CD4-positive, alpha-beta T cell (primary cell): ENCODE measurements around the gene ZNF14. TPM values are rescaled to one million over a fixed set of nuclear protein-coding genes. Genes with fewer than 3 reads are reported as not detected.

ENCODE experiments used
- ATAC-seq: fragments of 200-7000 bp; cut with Tn5 transposase; one replicate; pipeline ENCODE4 v1.10.0; 2022; ENCODE audit warnings: mild to moderate bottlenecking; ENCODE audit not compliant: poor library complexity
- CTCF ChIA-PET: fragments of 350-600 bp; sonication (Branson Sonifier 250); formaldehyde crosslinking; loops from one replicate; lab custom pipeline; 2021; ENCODE audit warnings: antibody characterized with exemption, inconsistent platforms; lab: Charles Lee
- POLR2A ChIA-PET: fragments of 350-600 bp; sonication (Branson Sonifier 250); formaldehyde crosslinking; loops from one replicate; lab custom pipeline; 2021; ENCODE audit warnings: antibody characterized with exemption, inconsistent platforms; lab: Charles Lee
- DNase-seq, 14 experiments: peaks; one replicate each; pipeline ENCODE4 v3.0.0-alpha.2; 2013 to 2020; ENCODE audit warnings: mixed read lengths in 2 of 14
- H3K27ac ChIP-seq, 2 donors: one replicate each; pipeline versions ENCODE4 v1.5.1 to v1.7.0; 2013; ENCODE audit warnings: low read length in 2 of 2, low read depth in 1 of 2, mild to moderate bottlenecking in 1 of 2
- H3K27me3 ChIP-seq, 2 experiments: 1 replicate in 1 of 2; 2 replicates in 1 of 2; pipeline versions ENCODE4 v1.6.1 to v1.7.0; 2013; ENCODE audit warnings: low read length in 2 of 2, control low read depth in 1 of 2, mild to moderate bottlenecking in 1 of 2, moderate library complexity in 1 of 2; ENCODE audit not compliant: insufficient read depth in 2 of 2, control insufficient read depth in 1 of 2
- H3K36me3 ChIP-seq: one replicate; pipeline ENCODE4 v1.6.1; 2013; ENCODE audit warnings: low read length, control low read depth; ENCODE audit not compliant: insufficient read depth
- H3K4me1 ChIP-seq: one replicate; pipeline ENCODE4 v1.6.1; 2013; ENCODE audit warnings: low read length, control low read depth; ENCODE audit not compliant: insufficient read depth
- H3K4me3 ChIP-seq: one replicate; pipeline ENCODE4 v1.5.1; 2013; ENCODE audit warnings: mild to moderate bottlenecking, low read length, moderate library complexity
- H3K9me3 ChIP-seq, 2 experiments: 1 replicate in 1 of 2; 2 replicates in 1 of 2; pipeline versions ENCODE4 v1.6.1 to v1.7.0; 2013; ENCODE audit warnings: low read length in 2 of 2, mild to moderate bottlenecking in 2 of 2, control low read depth in 1 of 2, moderate library complexity in 1 of 2; ENCODE audit not compliant: control insufficient read depth in 1 of 2, insufficient read depth in 1 of 2
- H3K27ac Mint-ChIP-seq: one replicate; pipeline ENCODE4 v1.8.0; 2020; ENCODE audit warnings: mixed read lengths
- H3K27me3 Mint-ChIP-seq: one replicate; pipeline ENCODE4 v1.8.0; 2021; ENCODE audit warnings: mixed read lengths
- H3K36me3 Mint-ChIP-seq: one replicate; pipeline ENCODE4 v1.8.0; 2021; ENCODE audit warnings: low read depth, mixed read lengths
- H3K4me1 Mint-ChIP-seq: one replicate; pipeline ENCODE4 v1.8.0; 2021; ENCODE audit warnings: low read depth, mixed read lengths
- H3K4me3 Mint-ChIP-seq: one replicate; pipeline ENCODE4 v1.8.0; 2020; ENCODE audit warnings: mild to moderate bottlenecking, mixed read lengths
- H3K9me3 Mint-ChIP-seq: one replicate; pipeline ENCODE4 v1.8.0; 2020; ENCODE audit warnings: mixed read lengths
- intact Hi-C, 2 experiments: fragments of 100-400 bp; cut with DNase I in 1 of 2; cut with micrococcal nuclease in 1 of 2; formaldehyde crosslinking; loops; one replicate each; pipeline versions ENCODE4 v1.15.1 to v1.9.0; 2023 to 2025; cut with DNase I, micrococcal nuclease
- total RNA-seq, 174 experiments: library from RNA in 2 of 174; stranded (reverse) in 2 of 174; gene quantifications; one replicate each; pipeline ENCODE4 v1.2.3 and lab custom pipeline; 2021 to 2026
- TF ChIP-seq, protein P1 (sequence below): fragments of 200-600 bp; IDR thresholded peaks from one replicate; pipeline ENCODE4 v1.8.0; 2022; ENCODE audit warnings: antibody characterized with exemption, mild to moderate bottlenecking

The ZNF14 gene
- total RNA-seq, 2 experiments from 2014 or later, result 36.9 to 37.3 TPM

DNA sequence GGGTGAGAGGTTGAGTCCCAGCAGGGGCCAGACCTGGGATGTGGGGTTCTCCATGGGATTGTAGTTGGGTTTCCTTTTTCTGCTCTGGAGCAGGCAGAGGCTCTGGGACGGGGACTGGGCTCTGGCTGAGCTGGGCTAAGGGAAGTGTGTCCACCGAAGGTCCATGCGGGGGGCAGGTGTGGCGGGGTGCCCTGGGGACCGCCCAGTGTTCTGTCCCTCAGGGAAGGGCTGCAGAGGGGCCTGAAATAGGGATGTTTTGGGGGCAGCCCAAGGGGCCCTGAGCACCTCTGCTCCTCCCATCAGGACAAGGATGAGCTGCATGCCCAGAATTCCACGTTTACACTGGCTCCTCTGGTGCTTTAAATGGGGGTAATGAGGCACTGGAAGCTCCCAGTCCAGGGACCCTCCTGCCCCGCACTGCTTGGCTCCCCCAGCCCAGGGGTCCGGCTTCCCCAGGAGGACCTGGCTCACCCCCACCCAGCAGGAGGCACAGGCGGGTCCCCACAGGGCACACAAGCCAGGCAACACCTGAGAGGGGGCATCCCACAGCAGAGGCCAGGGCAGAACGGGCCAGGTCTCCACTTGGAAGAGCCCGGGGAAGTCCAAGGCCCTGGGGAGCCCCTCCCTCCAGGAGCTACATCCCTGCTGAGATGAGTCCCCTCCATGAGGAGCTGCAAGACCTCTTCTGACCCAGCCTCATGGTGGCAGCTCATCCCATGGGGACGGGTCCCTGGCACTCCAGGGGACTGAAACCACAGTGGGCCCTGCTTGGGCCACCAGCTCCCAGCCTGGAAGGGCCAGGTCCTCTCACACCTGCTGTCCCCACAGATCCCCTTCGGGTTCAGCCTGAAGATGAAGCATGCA lies 14.7 kb upstream of the ZNF14 start:
- H3K4me1 Mint-ChIP-seq, result no peaks in the 10 kb centered on the region
- CTCF ChIA-PET, result no interaction called here
- no peak overlapping the region for H3K27ac ChIP-seq

DNA sequence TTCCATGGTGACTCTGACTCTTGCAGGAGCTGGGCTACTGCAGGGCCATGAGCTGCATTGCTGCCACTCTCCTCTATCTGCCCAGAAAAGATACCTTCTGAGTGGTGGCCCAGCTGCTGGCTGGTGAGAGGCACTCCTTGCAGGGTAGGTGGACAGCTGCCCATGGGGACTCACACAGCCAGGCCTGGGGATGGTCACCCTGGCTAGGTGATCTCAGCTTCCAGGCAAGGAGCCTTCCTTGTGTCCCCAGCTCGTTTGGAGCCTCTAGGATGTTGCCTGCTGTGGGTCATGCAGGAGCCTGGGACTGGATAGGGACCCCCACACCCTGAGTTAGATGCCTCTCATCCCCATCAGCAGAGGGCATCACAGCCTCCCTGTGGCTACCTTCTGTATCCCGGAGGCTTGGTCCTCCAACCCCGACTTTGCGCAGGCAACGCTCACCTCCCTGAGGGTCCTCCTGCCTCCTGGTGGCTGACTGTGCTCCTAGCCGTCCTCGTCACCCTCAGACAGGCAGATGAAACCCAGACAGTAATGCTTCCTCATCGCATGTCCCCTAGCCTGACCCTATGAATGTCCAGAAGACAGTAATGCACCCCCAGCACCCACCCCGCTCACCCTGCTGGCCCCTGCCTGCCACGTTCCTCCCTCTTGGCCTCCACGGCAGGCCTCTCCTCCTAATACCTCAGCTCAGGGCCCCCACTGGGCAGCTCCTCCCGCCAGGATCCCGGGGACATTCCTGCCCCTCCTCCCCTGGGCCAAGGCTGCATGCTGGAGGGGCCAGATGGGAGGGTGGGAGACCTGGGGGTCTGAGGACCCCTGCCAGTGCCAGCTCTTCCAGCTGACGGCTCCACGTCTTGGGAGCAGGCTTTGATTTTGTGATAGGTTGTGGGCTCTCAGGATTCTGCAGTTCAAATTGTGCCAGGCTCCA lies 13.6 kb upstream of the ZNF14 start:
- Histone ChIP-seq H3K9me3 (peaks cover 0 to 25% of the 10 kb centered on the region in 2 experiments), H3K4me1 (no peaks in the 10 kb centered on the region), H3K4me3 (no peak overlapping the region), H3K36me3 (no peaks in the 10 kb centered on the region), H3K27me3 (no peaks in the 10 kb centered on the region), H3K27ac (no peak overlapping the region)
- Mint-ChIP-seq H3K27ac (no peak overlapping the region), H3K4me3 (no peak overlapping the region), H3K9me3 (no peaks in the 10 kb centered on the region), H3K4me1 (no peaks in the 10 kb centered on the region), H3K36me3 (no peaks in the 10 kb centered on the region), H3K27me3 (no peaks in the 10 kb centered on the region)
- intact Hi-C loops, result loop anchor here in 1 of 2 experiments (5.0 kb wide), 2 partner anchors 211 to 214 kb away; no protein-coding TSS in a partner anchor
- ChIA-PET CTCF (no interaction called here), POLR2A (no interaction called here)
- TF ChIP-seq, protein P1, sequence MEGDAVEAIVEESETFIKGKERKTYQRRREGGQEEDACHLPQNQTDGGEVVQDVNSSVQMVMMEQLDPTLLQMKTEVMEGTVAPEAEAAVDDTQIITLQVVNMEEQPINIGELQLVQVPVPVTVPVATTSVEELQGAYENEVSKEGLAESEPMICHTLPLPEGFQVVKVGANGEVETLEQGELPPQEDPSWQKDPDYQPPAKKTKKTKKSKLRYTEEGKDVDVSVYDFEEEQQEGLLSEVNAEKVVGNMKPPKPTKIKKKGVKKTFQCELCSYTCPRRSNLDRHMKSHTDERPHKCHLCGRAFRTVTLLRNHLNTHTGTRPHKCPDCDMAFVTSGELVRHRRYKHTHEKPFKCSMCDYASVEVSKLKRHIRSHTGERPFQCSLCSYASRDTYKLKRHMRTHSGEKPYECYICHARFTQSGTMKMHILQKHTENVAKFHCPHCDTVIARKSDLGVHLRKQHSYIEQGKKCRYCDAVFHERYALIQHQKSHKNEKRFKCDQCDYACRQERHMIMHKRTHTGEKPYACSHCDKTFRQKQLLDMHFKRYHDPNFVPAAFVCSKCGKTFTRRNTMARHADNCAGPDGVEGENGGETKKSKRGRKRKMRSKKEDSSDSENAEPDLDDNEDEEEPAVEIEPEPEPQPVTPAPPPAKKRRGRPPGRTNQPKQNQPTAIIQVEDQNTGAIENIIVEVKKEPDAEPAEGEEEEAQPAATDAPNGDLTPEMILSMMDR, result no peak
- no peak for ATAC-seq
- DNase-seq, result peak in 1 of 14 experiments; percentile 13

More for the DNA sequence above, 14.7 kb upstream of the ZNF14 start:
- TF ChIP-seq, protein P1, result no peak
- Mint-ChIP-seq H3K4me3 (no peak overlapping the region), H3K36me3 (no peaks in the 10 kb centered on the region), H3K27me3 (no peaks in the 10 kb centered on the region), H3K27ac (no peak overlapping the region), H3K9me3 (no peaks in the 10 kb centered on the region)
- Histone ChIP-seq H3K4me3 (no peak overlapping the region), H3K9me3 (peaks cover 0 to 21% of the 10 kb centered on the region in 2 experiments), H3K36me3 (no peaks in the 10 kb centered on the region), H3K27me3 (no peaks in the 10 kb centered on the region), H3K4me1 (no peaks in the 10 kb centered on the region)
- POLR2A ChIA-PET, result no interaction called here
- peak in 1 of 14 experiments; percentile 6 for DNase-seq
- ATAC-seq, result no peak
- intact Hi-C loops, result loop anchor here in 1 of 2 experiments (5.0 kb wide), 2 partner anchors 210 to 215 kb away; no protein-coding TSS in a partner anchor
